SH-SY5Y (cell line): ENCODE measurements around the gene ODAM.

Experiments used
- GATA2 ChIP-seq: IDR thresholded peaks from 2 replicates; pipeline ENCODE4 v1.6.1; 2011; ENCODE audit warnings: mild to moderate bottlenecking, low read depth, low read length
- GATA3 ChIP-seq: IDR thresholded peaks from 2 replicates; pipeline ENCODE4 v1.6.1; 2011; ENCODE audit warnings: low read depth, mild to moderate bottlenecking, low read length, moderate library complexity

DNA sequence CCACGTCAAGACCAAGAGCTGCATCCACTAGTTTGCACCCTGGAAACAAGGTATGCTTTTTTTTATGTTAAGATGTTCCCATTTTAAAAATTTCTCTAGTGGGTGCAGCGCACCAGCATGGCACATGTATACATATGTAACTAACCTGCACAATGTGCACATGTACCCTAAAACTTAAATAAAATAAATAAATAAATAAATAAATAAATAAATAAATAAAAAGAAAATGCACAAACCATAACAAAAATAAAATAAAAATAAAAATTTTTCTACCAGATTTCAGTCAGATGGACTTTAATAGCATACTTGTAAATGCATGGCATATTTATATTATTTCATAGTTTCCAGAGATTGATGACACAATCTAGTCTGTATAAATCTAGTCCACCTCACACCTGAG, 43.4 kb upstream of the ODAM start:
- TF ChIP-seq GATA2, result no peak
- no peak for TF ChIP-seq GATA3
